AG10803 (cell line): Measurements from ENCODE around the gene AGBL1.
"Not testable (repeated sequence)": the region's sequence is repeated elsewhere in the genome, so short reads cannot be mapped to it uniquely, and the experiment has no call there.

Experiments
- DNase-seq: peaks from one replicate; pipeline ENCODE4 v3.0.0; 2010; ENCODE audit warnings: low read depth
- H3K4me3 ChIP-seq: 2 replicates; pipeline ENCODE4 v1.5.1; 2011; ENCODE audit warnings: mild to moderate bottlenecking, low read length, control low read depth
- TF ChIP-seq, protein P1 (sequence below): conservative IDR thresholded peaks from 2 replicates; pipeline ENCODE4 v1.5.1; 2011; ENCODE audit warnings: mild to moderate bottlenecking, low read length, control low read depth, inconsistent platforms

The AGBL1 gene

GRCh38 chr15:86439614-86440013 is 359.9 kb downstream of the AGBL1 start:
- DNase-seq = no peak

DNA sequence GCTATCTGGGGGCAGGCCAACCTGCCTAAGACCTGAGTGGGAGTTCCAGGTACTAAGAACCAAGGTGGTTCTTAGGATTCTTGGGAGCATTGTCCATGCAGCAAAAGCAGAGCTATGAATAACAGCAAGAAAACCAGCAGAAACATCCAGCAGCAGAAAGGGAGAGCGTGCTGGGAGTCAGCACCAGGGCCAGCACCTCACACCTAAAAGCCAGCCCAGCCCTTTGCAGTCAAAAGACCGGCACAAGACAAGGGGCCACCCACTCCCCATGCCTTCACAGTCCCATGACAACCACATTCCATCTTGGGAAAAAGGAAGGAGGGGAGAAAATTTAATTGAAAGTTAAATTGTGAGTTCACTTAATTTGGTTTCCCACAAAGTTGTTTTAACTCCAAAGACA is 364.9 kb downstream of the AGBL1 start:
- H3K4me3 ChIP-seq = no peak overlapping the region
- TF ChIP-seq, protein P1, sequence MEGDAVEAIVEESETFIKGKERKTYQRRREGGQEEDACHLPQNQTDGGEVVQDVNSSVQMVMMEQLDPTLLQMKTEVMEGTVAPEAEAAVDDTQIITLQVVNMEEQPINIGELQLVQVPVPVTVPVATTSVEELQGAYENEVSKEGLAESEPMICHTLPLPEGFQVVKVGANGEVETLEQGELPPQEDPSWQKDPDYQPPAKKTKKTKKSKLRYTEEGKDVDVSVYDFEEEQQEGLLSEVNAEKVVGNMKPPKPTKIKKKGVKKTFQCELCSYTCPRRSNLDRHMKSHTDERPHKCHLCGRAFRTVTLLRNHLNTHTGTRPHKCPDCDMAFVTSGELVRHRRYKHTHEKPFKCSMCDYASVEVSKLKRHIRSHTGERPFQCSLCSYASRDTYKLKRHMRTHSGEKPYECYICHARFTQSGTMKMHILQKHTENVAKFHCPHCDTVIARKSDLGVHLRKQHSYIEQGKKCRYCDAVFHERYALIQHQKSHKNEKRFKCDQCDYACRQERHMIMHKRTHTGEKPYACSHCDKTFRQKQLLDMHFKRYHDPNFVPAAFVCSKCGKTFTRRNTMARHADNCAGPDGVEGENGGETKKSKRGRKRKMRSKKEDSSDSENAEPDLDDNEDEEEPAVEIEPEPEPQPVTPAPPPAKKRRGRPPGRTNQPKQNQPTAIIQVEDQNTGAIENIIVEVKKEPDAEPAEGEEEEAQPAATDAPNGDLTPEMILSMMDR = no peak
- DNase-seq = no peak

More at GRCh38 chr15:86439614-86440013, 359.9 kb downstream of the AGBL1 start:
- H3K4me3 ChIP-seq = no peak overlapping the region
- TF ChIP-seq, protein P1 = no peak

GRCh38 chr15:86445579-86446252 is 366.0 kb downstream of the AGBL1 start:
- TF ChIP-seq, protein P1 = no peak
- DNase-seq = no peak

GRCh38 chr15:86446253-86446640 is 366.6 kb downstream of the AGBL1 start:
- TF ChIP-seq, protein P1 = no peak
- DNase-seq = no peak

More at GRCh38 chr15:86445579-86446252, 366.0 kb downstream of the AGBL1 start:
- no peak overlapping the region for H3K4me3 ChIP-seq

GRCh38 chr15:86465470-86466039 is 385.9 kb downstream of the AGBL1 start:
- H3K4me3 ChIP-seq, DNase-seq: not testable (repeated sequence)

More at GRCh38 chr15:86446253-86446640, 366.6 kb downstream of the AGBL1 start:
- H3K4me3 ChIP-seq = no peak overlapping the region

GRCh38 chr15:86481720-86482119 is 402.0 kb downstream of the AGBL1 start:
- no peak overlapping the region for H3K4me3 ChIP-seq
- TF ChIP-seq, protein P1 = no peak
- DNase-seq = no peak

DNA sequence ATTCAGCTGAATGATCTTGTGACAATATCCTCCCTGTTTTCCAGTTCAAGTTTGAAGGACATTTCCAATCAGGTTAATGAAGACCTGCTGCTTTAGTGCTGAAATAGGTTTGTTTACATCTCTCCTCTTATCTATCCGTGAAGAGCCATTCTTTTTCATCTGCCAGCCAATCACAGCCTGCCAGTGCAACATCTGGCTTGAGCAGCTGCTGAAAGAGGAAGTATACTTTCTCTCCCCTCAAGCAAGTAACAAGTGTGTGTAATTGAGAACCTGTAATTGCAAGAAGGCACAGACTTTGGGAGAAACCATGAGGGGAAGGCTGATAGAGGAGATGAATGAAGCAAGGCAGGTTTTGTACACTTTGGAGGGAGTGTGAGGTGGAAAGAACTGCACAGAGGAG is 404.3 kb downstream of the AGBL1 start:
- H3K4me3 ChIP-seq = no peak overlapping the region
- TF ChIP-seq, protein P1 = no peak
- DNase-seq = no peak
